GM12865 (cell line): ENCODE results near the gene SETD1A.
A peak's percentile ranks its signal among the peaks of the same experiment; 100 is the strongest.

ENCODE experiments used
- DNase-seq: peaks from one replicate; pipeline ENCODE4 v3.0.0; 2010; ENCODE audit warnings: low read depth
- H3K4me3 ChIP-seq: 2 replicates; pipeline ENCODE4 v1.5.1; 2011; ENCODE audit warnings: mild to moderate bottlenecking, low read depth, low read length, control low read depth
- TF ChIP-seq, protein P1 (sequence below): IDR thresholded peaks from 2 replicates; pipeline ENCODE4 v1.5.1; 2011; ENCODE audit warnings: low read length, control low read depth, low read depth, inconsistent platforms; ENCODE audit not compliant: insufficient read depth; ENCODE audit errors: missing control alignments

The SETD1A gene

DNA sequence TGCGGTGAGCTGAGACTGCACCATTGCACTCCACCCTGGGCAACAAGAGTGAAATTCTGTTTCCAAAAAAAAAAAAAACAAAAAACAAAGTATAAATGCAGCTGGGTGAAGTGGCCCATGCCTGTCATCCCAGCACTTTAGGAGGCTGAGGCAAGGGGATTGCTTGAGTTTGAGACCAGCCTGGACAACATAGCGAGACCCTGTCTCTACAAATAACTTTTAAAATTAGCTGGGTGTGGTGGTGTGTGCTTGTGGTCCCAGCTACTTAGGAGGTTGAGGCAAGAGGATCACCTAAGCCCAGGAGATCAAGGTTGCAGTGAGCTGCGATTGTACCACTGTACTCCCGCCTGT, 65.7 kb downstream of the SETD1A start:
- TF ChIP-seq, protein P1, sequence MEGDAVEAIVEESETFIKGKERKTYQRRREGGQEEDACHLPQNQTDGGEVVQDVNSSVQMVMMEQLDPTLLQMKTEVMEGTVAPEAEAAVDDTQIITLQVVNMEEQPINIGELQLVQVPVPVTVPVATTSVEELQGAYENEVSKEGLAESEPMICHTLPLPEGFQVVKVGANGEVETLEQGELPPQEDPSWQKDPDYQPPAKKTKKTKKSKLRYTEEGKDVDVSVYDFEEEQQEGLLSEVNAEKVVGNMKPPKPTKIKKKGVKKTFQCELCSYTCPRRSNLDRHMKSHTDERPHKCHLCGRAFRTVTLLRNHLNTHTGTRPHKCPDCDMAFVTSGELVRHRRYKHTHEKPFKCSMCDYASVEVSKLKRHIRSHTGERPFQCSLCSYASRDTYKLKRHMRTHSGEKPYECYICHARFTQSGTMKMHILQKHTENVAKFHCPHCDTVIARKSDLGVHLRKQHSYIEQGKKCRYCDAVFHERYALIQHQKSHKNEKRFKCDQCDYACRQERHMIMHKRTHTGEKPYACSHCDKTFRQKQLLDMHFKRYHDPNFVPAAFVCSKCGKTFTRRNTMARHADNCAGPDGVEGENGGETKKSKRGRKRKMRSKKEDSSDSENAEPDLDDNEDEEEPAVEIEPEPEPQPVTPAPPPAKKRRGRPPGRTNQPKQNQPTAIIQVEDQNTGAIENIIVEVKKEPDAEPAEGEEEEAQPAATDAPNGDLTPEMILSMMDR, result no peak
- DNase-seq, result no peak
- no peak overlapping the region for H3K4me3 ChIP-seq

DNA sequence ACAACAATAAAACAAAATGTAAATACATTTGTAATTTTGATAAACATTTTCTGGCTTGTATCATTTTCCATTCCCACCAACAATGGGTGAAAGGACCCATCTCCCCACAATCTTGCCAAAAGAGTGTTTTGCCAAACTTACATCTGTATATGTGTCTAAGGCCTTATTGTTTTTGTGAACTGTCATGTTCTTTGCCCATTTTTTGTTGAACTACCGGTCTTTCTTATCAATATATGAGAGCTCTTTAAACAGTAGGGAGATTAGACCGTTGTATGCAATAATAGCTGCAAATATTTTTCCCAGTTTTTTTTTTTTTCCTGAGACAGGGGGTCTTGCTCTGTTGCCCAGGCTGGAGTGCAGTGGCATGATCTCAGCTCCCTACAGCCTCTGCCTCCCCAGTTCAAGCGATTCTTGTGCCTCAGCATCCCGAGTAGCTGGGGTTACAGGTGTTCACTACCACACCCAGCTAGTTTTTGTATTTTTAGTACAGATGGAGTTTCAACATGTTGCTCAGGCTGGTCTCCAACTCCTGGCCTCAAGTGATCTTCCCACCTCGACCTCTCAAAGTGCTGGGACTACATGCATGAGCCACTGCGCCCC, 66.2 kb downstream of the SETD1A start:
- TF ChIP-seq, protein P1, result no peak
- DNase-seq, result no peak
- H3K4me3 ChIP-seq, result no peak overlapping the region

- no peak overlapping the region for H3K4me3 ChIP-seq
Observed at GRCh38 chr16:31025339-31025738, 67.8 kb downstream of the SETD1A start.

GRCh38 chr16:31029272-31029671, 71.7 kb downstream of the SETD1A start:
- no peak for DNase-seq
- TF ChIP-seq, protein P1, result no peak
- H3K4me3 ChIP-seq, result no peak overlapping the region

More at GRCh38 chr16:31025339-31025738, 67.8 kb downstream of the SETD1A start:
- TF ChIP-seq, protein P1, result no peak
- DNase-seq, result no peak

GRCh38 chr16:31031276-31031675, 73.7 kb downstream of the SETD1A start:
- TF ChIP-seq, protein P1, result no peak

GRCh38 chr16:31032736-31033708, 75.5 kb downstream of the SETD1A start, which contains the start of gene STX4:
TSS of gene STX4 (plus strand) at chr16:31033558. CDS start at chr16:31033806, 248 bp downstream.
- peak within 1 kb of the TSS; percentile 92 for H3K4me3 ChIP-seq
- peak; percentile 99 for DNase-seq
- TF ChIP-seq, protein P1, result no peak

More at GRCh38 chr16:31031276-31031675, 73.7 kb downstream of the SETD1A start:
- H3K4me3 ChIP-seq, result no peak overlapping the region
- no peak for DNase-seq
